ENCODE measurements around the gene ADGRB2. TPM values are rescaled to one million over a fixed set of nuclear protein-coding genes. Genes with fewer than 3 reads are reported as not detected.

The ADGRB2 gene
- total RNA-seq, 2 donors from 2014 or later, result 3.0 to 10.2 TPM

GRCh38 chr1:31758823-31759222 is 5.3 kb downstream of the ADGRB2 start:
- H3K36me3 ChIP-seq, result no peaks in the 10 kb centered on the region
- WGBS, result 87% methylated on average over 7 of the region's 7 CpGs
- no peak for DNase-seq (ENCODE audit: low spot score)
- H3K4me3 ChIP-seq, result no peak overlapping the region
- no peaks in the 10 kb centered on the region for H3K9me3 ChIP-seq
- TF ChIP-seq POLR2A (IDR thresholded peaks at IDR 0.05) (no peak), POLR2AphosphoS5 (IDR thresholded peaks at IDR 0.05) (no peak), CTCF (IDR thresholded peaks at IDR 0.05) (no peak)
- H3K27ac ChIP-seq, result no peak overlapping the region
- peaks cover 4% of the 10 kb centered on the region for H3K4me1 ChIP-seq (replicated peaks)
- intact Hi-C loops (cut with DNase I), result no loop called here
- no peaks in the 10 kb centered on the region for H3K27me3 ChIP-seq (replicated peaks; ENCODE audit: insufficient read depth)

- Histone ChIP-seq H3K9me3 (no peaks in the 10 kb centered on the region), H3K27me3 (replicated peaks; ENCODE audit: insufficient read depth) (no peaks in the 10 kb centered on the region), H3K27ac (no peak overlapping the region), H3K4me3 (no peak overlapping the region), H3K36me3 (no peaks in the 10 kb centered on the region), H3K4me1 (replicated peaks) (peaks cover 3% of the 10 kb centered on the region)
- intact Hi-C loops (cut with DNase I), result no loop called here
- no peak for TF ChIP-seq POLR2A (IDR thresholded peaks at IDR 0.05)
- TF ChIP-seq CTCF (IDR thresholded peaks at IDR 0.05), result no peak
- no peak for TF ChIP-seq POLR2AphosphoS5 (IDR thresholded peaks at IDR 0.05)
- WGBS, result 93% methylated on average over 6 of the region's 6 CpGs
- DNase-seq (ENCODE audit: low spot score), result no peak
Observed at GRCh38 chr1:31757989-31758388, 6.2 kb downstream of the ADGRB2 start.

- H3K9me3 ChIP-seq, result no peaks in the 10 kb centered on the region
- 87% methylated on average over 8 of the region's 8 CpGs for WGBS
- no peak for DNase-seq (ENCODE audit: low spot score)
- TF ChIP-seq POLR2AphosphoS5 (IDR thresholded peaks at IDR 0.05) (no peak), POLR2A (IDR thresholded peaks at IDR 0.05) (no peak), CTCF (IDR thresholded peaks at IDR 0.05) (no peak)
- no peaks in the 10 kb centered on the region for H3K27me3 ChIP-seq (replicated peaks; ENCODE audit: insufficient read depth)
- H3K4me3 ChIP-seq, result no peak overlapping the region
- intact Hi-C loops (cut with DNase I), result no loop called here
- no peak overlapping the region for H3K27ac ChIP-seq
- H3K36me3 ChIP-seq, result no peaks in the 10 kb centered on the region
- no peaks in the 10 kb centered on the region for H3K4me1 ChIP-seq (replicated peaks)
Observed at GRCh38 chr1:31757204-31757679, 6.9 kb downstream of the ADGRB2 start.

- no peak overlapping the region for H3K27ac ChIP-seq
- no peak for DNase-seq (ENCODE audit: low spot score)
- intact Hi-C loops (cut with DNase I), result no loop called here
- 92% methylated on average over 13 of the region's 13 CpGs for WGBS
- H3K36me3 ChIP-seq, result no peaks in the 10 kb centered on the region
- H3K9me3 ChIP-seq, result no peaks in the 10 kb centered on the region
- no peaks in the 10 kb centered on the region for H3K27me3 ChIP-seq (replicated peaks; ENCODE audit: insufficient read depth)
- TF ChIP-seq POLR2AphosphoS5 (IDR thresholded peaks at IDR 0.05) (no peak), POLR2A (IDR thresholded peaks at IDR 0.05) (no peak), CTCF (IDR thresholded peaks at IDR 0.05) (no peak)
- H3K4me1 ChIP-seq (replicated peaks), result no peaks in the 10 kb centered on the region
- H3K4me3 ChIP-seq, result no peak overlapping the region
Observed at GRCh38 chr1:31756578-31756977, 7.6 kb downstream of the ADGRB2 start.

- no peak for DNase-seq (ENCODE audit: low spot score)
- TF ChIP-seq POLR2AphosphoS5 (IDR thresholded peaks at IDR 0.05) (no peak), POLR2A (IDR thresholded peaks at IDR 0.05) (no peak), CTCF (IDR thresholded peaks at IDR 0.05) (no peak)
- no peaks in the 10 kb centered on the region for H3K36me3 ChIP-seq
- WGBS, result 89% methylated on average over 28 of the region's 30 CpGs
- no peaks in the 10 kb centered on the region for H3K4me1 ChIP-seq (replicated peaks)
- no peaks in the 10 kb centered on the region for H3K9me3 ChIP-seq
- no peak overlapping the region for H3K4me3 ChIP-seq
- H3K27me3 ChIP-seq (replicated peaks; ENCODE audit: insufficient read depth), result no peaks in the 10 kb centered on the region
- intact Hi-C loops (cut with DNase I), result no loop called here
- H3K27ac ChIP-seq, result no peak overlapping the region
Observed at GRCh38 chr1:31755850-31756492, 8.2 kb downstream of the ADGRB2 start.
